Measurements from ENCODE around the gene G3BP1. TPM values are rescaled to one million over a fixed set of nuclear protein-coding genes. Genes with fewer than 3 reads are reported as not detected.

Gene G3BP1
- total and polyA plus RNA-seq, 9 of the 15 experiments (the other 6 are each of a cell fraction or from before 2014, with no cell fraction given): 54.7 to 264 (median 105) TPM

DNA sequence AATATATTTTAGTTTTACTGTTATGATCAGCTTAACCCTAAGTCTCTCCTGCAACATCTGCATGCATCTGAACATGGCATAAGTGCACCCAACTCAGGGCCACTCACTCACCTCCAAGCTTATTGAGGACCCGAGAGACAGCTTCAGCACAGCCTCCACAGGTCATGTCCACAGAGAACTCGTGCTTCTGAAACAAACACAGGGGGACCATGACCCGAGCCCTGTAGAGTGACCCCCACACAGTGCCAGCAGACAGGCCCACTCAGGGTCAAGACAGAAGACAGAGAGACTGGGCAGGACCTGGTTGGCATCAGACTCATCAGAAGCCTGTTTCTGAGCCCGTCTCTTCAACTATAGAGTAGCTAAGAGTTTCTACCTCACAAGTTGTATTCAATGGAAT is 20.2 kb upstream of the G3BP1 start:
- WGBS (ENCODE audit: insufficient coverage, low coverage, missing lambda C conversion rate): 93% methylated on average over 4 of the region's 4 CpGs
- POLR2A ChIA-PET: interaction anchor here (0.7 to 2.7 kb wide), 2 partner anchors 20 to 230 kb away, joined by 3 to 9 read pairs; partner anchors contain the start of gene G3BP1
- BruUV-seq (replicated peaks): no TSS peak
- DNase-seq (ENCODE audit: extremely low read depth in 1 of 4, low spot score in 3 of 4) (no peak), FAIRE-seq (no peak), ATAC-seq (no peak)
- H3K4me3 ChIP-seq: no peak overlapping the region
- H3K27ac ChIP-seq (ENCODE audit: extremely low read depth, low read depth, low read length): no peak overlapping the region
- no peaks in the 10 kb centered on the region for H3K9me3 ChIP-seq (replicated peaks; ENCODE audit: control insufficient read depth, insufficient read depth, low read depth, low read length)
- H3K27me3 ChIP-seq (ENCODE audit: control insufficient read depth in 2 of 2, insufficient read depth in 2 of 2, low read length in 2 of 2): no peaks in the 10 kb centered on the region
- intact Hi-C loops (cut with micrococcal nuclease) (no loop called here), in situ Hi-C loops (cut with MboI) (no loop called here)
- H3K4me2 ChIP-seq (ENCODE audit: insufficient read depth, low read length): no peak overlapping the region
- CTCF ChIA-PET (ENCODE audit: low intra/inter-chr PET ratio): no interaction called here
- H4K20me1 ChIP-seq (replicated peaks; ENCODE audit: control insufficient read depth, insufficient read depth, low read length): no peaks in the 10 kb centered on the region
- no peak overlapping the region for H3K9ac ChIP-seq (ENCODE audit: insufficient read depth in 1 of 2, low read depth in 2 of 2, low read length in 2 of 2)
- H3K79me2 ChIP-seq (ENCODE audit: control insufficient read depth, insufficient read depth, low read length): peaks cover 17% of the 10 kb centered on the region; the same call in 2 of the 3 replicates
- no peaks in the 10 kb centered on the region for H3K9me1 ChIP-seq (ENCODE audit: control insufficient read depth, insufficient read depth, low read length)
- H3K4me1 ChIP-seq (replicated peaks in 1 of 2; ENCODE audit: control insufficient read depth in 2 of 2, insufficient read depth in 2 of 2, low read length in 2 of 2): peaks cover 4 to 8% of the 10 kb centered on the region in 2 experiments; a peak in 3 of 5 replicates
- H2AFZ ChIP-seq (ENCODE audit: low read depth, low read length): no peak overlapping the region
- H3K36me3 ChIP-seq (ENCODE audit: control insufficient read depth, insufficient read depth, low read length): peaks cover 29% of the 10 kb centered on the region; the same call in 1 of the 3 replicates
- no peak for TF ChIP-seq FOS (IDR thresholded peaks at IDR 0.05; ENCODE audit: extremely low read depth, insufficient read length)
- TF ChIP-seq, protein P1, sequence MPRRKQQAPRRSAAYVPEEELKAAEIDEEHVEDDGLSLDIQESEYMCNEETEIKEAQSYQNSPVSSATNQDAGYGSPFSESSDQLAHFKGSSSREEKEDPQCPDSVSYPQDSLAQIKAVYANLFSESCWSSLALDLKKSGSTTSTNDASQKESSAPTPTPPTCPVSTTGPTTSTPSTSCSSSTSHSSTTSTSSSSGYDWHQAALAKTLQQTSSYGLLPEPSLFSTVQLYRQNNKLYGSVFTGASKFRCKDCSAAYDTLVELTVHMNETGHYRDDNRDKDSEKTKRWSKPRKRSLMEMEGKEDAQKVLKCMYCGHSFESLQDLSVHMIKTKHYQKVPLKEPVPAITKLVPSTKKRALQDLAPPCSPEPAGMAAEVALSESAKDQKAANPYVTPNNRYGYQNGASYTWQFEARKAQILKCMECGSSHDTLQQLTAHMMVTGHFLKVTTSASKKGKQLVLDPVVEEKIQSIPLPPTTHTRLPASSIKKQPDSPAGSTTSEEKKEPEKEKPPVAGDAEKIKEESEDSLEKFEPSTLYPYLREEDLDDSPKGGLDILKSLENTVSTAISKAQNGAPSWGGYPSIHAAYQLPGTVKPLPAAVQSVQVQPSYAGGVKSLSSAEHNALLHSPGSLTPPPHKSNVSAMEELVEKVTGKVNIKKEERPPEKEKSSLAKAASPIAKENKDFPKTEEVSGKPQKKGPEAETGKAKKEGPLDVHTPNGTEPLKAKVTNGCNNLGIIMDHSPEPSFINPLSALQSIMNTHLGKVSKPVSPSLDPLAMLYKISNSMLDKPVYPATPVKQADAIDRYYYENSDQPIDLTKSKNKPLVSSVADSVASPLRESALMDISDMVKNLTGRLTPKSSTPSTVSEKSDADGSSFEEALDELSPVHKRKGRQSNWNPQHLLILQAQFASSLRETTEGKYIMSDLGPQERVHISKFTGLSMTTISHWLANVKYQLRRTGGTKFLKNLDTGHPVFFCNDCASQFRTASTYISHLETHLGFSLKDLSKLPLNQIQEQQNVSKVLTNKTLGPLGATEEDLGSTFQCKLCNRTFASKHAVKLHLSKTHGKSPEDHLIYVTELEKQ (CRISPR knock-in tag; IDR thresholded peaks at IDR 0.05): no peak
- TF ChIP-seq, protein P2, sequence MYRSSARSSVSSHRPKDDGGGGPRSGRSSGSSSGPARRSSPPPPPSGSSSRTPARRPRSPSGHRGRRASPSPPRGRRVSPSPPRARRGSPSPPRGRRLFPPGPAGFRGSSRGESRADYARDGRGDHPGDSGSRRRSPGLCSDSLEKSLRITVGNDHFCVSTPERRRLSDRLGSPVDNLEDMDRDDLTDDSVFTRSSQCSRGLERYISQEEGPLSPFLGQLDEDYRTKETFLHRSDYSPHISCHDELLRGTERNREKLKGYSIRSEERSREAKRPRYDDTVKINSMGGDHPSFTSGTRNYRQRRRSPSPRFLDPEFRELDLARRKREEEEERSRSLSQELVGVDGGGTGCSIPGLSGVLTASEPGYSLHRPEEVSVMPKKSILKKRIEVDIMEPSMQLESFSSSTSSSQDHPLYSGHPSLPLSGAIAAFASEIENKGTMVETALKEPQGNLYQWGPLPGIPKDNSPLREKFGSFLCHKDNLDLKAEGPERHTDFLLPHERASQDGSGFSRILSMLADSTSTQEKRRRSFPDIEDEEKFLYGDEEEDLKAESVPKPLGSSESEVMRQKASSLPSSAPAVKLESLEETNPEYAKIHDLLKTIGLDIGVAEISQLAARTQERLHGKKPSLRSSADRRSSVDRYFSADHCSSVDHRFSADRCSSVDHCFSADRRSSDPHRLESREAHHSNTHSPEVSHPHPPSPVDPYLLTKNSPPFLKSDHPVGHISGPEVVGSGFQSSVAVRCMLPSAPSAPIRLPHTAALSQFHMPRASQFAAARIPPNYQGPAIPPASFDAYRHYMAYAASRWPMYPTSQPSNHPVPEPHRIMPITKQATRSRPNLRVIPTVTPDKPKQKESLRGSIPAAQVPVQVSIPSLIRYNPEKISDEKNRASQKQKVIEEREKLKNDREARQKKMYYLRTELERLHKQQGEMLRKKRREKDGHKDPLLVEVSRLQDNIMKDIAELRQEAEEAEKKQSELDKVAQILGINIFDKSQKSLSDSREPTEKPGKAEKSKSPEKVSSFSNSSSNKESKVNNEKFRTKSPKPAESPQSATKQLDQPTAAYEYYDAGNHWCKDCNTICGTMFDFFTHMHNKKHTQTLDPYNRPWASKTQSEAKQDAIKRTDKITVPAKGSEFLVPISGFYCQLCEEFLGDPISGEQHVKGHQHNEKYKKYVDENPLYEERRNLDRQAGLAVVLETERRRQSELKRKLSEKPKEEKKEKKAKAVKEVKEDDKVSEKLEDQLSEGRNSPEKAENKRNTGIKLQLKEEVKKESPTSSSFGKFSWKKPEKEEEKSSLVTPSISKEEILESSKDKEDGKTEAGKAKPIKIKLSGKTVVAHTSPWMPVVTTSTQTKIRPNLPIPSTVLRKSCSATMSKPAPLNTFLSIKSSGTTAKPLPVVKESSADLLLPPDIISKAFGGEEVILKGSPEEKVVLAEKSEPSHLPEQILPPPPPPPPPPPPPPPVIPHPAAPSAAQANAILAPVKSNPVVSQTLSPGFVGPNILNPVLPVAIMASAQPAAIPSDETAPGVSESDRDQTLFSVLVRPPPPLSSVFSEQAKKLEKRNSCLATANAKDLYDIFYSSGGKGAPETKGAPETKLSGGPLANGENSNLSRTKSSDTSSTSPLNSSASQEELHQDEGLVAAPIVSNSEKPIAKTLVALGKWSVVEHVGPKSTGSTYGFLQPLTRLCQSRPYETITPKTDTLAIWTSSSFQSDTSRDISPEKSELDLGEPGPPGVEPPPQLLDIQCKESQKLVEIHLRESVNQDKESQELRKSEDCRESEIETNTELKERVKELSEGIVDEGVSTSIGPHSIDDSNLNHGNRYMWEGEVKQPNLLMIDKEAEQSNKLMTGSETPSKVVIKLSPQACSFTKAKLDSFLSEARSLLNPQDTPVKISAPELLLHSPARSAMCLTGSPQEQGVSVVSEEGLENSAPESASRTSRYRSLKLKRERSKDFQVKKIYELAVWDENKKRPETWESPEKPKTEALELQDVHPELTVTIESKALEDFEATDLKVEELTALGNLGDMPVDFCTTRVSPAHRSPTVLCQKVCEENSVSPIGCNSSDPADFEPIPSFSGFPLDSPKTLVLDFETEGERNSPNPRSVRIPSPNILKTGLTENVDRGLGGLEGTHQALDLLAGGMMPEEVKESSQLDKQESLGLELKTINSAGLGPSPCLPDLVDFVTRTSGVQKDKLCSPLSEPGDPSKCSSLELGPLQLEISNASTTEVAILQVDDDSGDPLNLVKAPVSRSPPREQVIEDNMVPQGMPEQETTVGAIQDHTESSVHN (IDR thresholded peaks at IDR 0.05; ENCODE audit: borderline replicate concordance in 1 of 2, low read depth in 1 of 2): no peak
- no peak for TF ChIP-seq ZNF146 (CRISPR knock-in tag; IDR thresholded peaks at IDR 0.05; ENCODE audit: unreplicated experiment)
- no peak for TF ChIP-seq NCOR1 (IDR thresholded peaks at IDR 0.05)
- no peak for TF ChIP-seq MEF2D (tag; conservative IDR thresholded peaks at IDR 0.05; ENCODE audit: low read depth)
- TF ChIP-seq NFE2 (IDR thresholded peaks at IDR 0.05; ENCODE audit: low read depth): no peak
- TF ChIP-seq HMGN3 (IDR thresholded peaks at IDR 0.05; ENCODE audit: borderline replicate concordance, extremely low read depth, insufficient read length, low read depth, low read length): no peak
- TF ChIP-seq TCF7L2 (IDR thresholded peaks at IDR 0.05; ENCODE audit: low read depth, low read length): no peak
- no peak for TF ChIP-seq ZNF79 (CRISPR knock-in tag; IDR thresholded peaks at IDR 0.05; ENCODE audit: low read depth)

Measured in K562 (cell line).